Astrocyte of the hippocampus (primary cell): ENCODE measurements around the gene AKAP8L.
"Not testable (repeated sequence)": the region's sequence is repeated elsewhere in the genome, so short reads cannot be mapped to it uniquely, and the experiment has no call there.

Experiments used
- DNase-seq: peaks from one replicate; pipeline ENCODE4 v3.0.0; 2011; ENCODE audit warnings: low read depth, low spot score

The AKAP8L gene

DNA sequence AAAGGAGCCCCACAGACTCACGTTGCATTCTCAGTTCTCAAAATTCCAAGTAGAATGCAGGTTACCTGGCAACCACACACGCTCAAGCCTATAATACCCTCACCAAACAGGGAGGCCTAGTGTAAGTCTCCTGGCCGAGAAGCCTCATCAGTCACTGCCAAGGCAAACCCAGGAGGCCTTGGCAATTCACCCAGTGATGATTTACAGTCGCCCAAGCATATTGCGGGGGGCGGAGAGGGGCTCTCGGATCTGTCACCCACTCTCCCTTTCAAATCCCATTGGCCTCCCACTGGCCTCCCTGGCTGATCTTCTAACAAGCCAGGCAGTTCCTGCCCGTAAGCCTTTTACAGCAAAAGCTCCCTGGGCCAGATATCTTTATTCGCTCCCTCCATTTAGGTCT lies 1.1 kb downstream of the AKAP8L start:
- DNase-seq, result peak; percentile 67

DNA sequence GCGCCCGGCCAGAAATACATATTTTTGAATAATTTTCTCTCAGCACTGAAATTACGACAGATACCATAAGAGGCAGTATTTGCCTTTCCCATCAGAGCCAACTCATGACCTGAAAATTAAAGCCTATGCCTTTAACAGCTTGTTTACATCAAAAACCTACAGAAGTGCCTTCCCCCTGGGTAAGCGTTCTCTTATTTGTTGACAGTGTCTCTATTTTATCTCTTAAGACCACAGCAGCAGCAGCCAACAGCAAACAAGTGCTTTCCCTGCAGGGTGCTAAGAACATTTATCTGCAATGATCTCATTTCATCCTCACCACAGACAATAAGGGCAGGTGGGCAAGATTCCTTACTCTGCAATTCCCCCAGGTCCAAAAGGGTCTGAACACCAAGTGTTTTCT lies 6.0 kb downstream of the AKAP8L start:
- no peak for DNase-seq

DNA sequence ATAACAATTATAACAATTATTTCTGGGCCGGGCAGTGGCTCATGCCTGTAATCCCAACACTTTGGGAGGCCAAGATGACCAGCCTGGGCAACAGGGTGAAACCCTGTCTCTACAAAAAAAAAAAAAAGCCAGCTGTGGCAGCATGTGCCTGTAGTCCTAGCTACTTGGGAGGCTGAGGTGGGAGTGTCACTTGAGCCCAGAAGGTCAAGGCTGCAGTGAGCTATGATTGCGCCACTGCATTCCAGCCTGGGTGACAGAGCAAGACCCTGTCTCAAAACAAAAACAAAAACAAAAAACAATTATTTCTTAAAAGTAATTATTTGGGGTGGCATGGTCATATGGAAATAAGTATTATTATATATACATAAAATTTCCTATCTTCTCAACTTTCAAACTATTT lies 7.4 kb downstream of the AKAP8L start:
- DNase-seq, result not testable (repeated sequence)

DNA sequence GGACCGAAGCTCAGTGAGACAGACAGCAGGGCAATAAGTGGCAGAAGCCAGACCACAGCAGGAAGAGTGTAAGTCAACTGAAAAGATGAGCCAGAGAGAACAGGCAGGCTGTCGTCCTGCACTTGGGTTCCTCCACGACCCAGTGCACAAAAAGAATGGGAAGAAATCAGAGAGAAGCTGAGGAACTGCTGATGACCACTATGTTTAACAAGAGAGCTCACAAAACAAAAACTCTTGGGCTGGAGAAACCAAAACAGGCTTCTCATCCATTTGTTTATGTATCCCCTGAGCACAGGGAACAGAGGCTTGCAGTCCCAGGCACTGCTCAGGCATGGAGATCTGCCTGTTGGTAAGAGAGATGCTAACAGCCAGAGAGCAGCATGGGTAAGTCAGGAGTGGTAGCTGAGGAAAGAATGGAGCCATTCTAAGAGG lies 14.0 kb downstream of the AKAP8L start:
- no peak for DNase-seq

DNA sequence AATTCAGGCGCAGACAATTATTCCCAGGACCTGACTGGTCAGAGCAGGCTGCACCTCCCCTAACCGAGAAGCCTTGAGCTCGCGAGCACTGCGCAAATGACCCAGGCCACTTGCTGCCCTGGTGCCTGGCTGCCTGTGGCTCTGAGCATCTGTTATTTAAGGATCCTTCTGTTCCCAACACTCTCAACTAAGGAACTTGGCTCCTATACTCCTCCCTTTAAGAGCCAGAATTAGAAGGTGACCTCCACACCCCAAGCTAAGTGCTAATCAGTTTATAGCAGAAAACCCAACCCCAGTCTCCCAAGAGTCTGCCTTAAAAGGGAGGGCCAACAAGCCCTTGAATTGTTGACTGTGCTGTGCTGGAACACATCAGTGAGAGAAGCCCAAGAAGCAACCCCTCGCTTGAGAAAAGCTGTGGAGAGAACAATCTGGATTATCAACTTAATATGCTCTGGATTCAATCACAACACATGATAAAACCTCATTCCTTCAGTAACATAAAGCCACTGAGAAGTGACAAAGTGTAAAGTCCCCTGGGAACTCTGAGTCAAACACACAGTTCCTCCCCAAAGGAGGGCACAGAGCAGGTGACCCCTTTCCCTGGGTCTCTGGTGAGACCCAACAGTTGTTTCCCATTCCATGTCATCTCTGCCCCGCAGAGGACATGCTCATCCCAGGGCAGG lies 14.6 kb downstream of the AKAP8L start:
- no peak for DNase-seq

DNA sequence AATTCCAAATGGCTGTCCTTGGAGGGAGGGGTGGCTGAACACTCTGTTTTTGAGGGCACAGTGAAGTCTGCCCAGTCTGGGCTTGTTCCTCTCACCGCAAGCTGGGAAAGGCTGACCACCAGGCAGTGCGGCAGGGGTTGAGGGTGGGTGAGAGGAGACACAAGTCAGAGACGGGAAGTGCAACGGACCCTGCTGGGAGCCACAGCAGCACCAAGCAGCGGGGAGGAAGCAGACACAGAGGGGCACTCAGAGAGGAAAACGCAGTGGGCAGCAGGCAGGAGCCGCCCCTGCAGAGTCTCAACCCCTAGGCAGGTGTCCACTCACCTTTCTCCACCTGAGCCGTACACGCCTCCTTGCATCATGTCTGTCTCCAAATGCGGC lies 15.6 kb downstream of the AKAP8L start:
- no peak for DNase-seq

DNA sequence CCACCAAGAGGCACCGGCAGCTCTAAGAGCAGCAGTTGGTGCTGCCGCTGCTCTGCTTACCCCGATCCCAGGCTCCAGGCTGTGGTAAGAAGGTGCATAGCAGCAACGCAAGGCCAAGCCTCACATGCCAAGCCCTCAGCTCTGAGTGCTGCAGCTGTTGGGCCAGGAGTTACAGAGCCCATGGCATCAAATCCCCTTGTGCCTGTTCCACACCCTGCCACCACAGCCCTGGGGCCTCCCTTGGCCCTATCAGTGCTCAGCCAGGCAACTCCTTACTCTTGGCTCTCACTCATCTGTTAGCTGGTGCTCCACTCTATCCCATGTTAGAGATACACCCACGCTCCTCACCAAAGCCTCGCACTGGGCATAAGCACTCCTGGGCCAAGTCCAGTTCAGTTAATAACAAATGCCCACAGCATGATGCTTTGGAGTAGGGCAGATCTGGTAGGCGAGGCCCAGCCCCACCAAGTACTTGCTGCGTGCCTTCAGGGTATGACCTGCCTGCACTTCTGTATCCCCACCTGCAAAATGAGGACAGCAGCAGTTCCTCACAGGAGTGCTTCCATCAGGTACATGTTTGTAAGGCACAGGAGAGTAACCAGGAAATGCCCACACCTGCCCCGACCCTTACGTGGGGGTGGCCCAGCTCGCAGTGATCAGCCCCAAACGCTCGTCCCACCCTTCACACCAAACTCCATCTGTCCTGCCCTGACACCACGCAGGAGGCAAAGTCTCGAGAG lies 16.2 kb downstream of the AKAP8L start:
- no peak for DNase-seq

DNA sequence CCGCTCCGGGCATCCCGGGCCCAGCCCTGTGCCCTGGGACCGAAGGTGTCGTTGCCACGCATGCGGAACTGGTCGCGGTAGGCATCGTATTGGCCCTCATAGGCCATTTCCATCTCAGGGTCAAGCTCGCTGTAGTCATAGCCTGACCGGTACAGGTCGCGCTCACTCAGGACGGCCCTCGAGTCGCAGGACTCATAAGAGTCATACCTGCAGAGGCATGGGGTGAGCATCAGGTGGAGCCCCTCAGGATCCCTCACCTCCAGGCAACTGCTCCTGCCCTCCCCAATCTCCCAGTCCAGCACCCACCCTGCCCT lies 17.4 kb downstream of the AKAP8L start:
- no peak for DNase-seq

DNA sequence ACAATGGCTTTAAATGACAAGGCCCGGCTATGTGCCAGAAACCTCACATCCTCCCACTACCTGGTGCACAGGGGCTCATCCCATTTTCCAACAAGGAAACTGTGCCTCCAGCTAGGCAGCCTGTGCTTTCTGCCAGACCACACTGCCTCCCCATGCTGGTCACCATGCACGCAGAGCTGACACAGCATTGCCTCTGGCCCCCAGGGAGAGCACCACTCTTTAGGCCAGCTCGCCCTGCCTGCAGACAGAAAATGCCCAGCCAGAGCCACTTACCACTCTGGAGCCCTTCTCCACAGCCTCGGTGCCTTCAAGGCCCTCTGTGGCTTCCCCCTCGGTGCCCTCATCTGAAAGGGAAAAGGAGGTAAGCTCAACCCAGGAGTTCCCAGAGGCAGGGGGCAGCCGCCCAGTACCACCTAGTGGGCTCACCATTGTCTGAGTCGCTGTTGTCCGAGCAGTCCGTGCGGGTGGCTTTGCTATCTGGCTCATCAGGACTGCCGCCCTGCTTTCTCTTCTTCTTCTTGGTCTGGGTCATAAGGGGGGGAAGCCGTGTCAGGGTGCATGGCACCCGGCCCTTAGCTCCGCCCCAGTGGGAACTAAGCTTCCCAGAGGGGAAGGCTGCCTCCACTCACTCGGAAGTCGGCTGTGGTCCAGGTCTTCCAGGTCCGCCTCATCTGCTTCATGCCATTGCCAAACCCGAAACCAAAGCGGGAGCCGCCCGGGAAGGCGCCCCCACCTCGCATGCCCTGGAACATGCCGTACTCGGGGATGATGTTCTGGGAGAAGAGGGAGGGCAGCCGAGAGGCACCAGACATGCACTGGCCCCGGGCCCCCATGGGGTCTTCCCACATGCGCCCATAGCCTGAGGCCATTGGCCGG lies 18.0 kb downstream of the AKAP8L start:
- DNase-seq, result no peak

DNA sequence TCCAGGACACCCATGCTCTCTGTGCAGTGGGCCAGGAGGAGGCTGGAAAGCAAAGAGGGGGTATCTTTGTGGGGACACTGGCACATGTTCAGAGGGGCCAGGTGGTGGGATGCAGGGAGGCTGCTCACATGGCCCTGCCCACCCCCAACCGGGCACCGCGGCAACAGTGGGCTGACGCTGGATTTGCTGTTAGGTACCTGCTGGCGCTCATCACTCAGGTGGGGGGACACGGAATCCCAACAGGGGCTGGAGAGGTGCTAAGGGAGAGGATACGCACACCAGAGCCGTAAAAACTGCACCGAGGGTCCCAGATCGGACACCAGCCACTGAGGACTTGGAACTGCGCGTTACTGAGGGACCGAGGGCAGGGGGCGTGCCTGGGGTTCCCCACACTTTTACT lies 19.2 kb downstream of the AKAP8L start:
- no peak for DNase-seq

DNA sequence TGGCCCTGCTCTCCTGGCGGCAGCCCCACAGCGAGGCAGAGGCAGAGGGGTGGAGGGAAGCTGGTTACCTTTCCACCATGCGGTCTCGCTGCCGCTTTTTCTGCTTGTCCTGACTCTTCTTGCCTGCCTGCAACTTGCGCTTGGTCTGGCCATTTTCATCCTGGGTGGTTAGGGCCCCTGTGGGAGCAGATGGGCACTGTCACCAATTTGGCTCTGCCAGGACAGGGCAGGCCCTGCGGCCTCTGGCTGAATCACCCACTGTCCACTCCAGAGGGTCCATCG lies 19.6 kb downstream of the AKAP8L start:
- DNase-seq, result no peak

DNA sequence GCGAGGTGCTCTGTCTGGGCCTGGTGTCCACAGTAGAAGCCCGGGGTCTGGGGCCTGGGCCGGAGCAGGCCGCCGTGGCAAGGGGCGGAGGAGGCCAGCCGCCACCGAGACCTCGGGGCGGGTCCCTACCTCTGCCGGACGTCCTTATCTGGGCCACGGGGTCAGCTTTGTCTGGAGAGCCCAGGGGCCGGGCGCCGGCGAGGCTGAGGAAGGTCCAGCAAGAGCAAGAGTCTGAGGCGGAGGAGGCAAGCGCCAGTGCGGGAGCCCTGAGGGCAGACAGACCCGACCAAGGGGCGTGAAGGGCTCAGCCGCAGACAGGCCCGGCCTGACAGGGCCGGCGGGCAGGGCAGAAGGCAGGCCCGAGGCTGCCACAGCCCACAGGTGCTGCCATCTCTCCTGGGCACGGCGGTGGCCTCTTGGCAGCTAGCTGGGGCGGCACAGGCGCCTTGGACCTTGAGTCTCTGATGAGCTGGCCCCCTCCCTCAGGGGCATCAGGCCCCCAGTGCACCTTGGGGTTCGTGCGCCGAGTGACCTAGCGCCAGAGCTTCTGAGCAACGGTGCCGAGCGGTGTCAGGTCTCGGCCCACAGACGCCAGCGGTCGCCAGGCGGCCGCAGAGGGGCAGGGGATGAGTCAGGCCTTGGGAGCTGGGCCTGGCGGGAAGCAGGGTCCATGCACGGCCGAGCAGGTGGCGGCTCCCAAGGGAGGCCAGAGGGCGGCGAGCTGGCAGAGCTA lies 20.1 kb downstream of the AKAP8L start:
- DNase-seq, result no peak

DNA sequence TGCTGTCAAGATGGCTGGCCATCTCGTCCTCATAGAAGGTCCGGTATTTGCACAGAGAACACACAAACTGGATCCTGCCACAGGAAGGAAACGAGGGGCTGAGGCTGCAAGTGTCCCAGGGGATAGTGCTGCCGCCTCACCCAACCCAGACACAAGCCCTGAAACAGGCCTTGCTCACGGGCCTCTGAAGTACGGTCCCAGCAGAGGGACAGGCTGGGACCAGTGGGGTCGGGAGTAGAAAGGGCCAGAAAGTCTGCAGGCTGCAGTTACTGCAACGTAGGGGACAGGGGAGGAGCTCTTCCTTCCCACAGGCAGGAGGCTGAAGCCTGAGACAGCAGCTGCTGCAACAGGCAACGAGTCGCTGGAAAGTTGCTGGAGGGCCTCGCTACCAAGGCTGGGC lies 21.0 kb downstream of the AKAP8L start:
- no peak for DNase-seq

DNA sequence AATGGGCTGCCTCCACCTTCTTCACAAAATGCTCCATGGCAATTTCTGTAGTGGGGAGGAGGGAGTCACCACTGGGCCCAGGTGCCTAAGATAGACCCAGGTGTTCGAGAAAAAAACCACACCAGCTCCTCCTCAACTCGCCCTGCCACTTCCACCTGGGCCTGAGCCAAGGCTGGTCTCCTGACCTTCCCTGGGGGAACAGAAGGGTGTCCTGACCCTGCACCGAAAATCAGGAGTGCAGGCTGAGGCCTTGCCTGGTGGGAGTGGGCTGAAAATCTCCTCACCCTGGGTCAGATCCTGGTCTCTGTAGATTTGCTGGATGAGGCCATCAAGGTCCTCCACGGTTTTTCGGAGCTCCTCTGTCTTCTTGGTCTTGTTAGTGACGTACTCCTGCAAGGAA lies 21.6 kb downstream of the AKAP8L start:
- no peak for DNase-seq

DNA sequence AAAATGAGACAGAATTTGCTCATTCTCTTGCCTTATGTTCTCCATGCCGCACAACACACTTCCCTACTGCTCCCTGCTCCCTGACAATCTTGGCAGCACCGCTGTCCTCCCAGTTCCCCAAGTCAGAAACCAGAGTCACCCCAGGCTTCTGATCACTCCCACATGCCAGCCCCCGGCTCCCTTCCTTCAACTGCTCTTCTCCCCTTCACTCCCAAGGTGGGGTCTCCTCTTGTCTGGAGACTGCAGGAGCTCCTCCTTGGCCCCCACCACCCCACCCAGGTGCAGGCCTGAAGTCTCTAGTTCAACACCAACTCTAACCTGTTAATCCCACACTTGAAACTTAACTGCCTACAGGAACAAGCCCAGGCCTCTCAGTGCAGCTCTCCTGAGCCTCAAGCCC lies 22.4 kb downstream of the AKAP8L start:
- no peak for DNase-seq

DNA sequence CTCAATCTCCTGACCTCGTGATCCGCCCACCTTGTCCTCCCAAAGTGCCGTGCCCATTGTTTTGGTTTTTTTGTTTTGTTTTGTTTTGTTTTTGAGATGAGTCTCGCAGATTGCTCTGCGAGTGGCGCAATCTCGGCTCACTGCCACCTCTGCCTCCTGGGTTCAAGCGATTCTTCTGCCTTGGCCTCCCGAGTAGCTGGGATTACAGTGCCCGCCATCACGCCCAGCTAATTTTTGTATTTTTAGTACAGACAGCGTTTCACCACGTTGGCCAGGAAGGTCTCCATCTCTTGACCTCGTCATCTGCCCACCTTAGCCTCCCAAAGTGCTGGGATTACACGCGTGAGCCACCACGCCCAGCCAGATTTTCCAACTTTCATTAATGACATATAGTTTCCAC lies 23.5 kb downstream of the AKAP8L start:
- DNase-seq, result not testable (repeated sequence)

DNA sequence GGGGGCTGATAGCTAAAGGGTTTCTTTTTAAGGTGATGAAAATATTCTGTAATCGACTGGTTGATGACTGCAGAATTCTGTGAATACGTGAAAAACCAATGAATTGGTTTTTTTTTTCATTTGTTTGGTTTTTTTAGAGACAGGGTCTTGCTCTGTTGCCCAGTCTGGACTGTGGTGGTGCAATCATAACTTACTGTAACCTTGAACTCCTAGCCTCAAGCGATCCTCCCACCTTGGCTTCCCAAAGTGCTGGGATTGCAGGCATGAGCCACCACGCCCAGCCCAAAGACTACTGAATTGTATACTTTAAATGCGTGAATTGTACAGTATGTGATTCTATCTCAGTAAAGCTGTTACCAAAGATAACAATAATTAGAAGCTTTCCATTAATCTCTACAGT lies 24.4 kb downstream of the AKAP8L start:
- no peak for DNase-seq

DNA sequence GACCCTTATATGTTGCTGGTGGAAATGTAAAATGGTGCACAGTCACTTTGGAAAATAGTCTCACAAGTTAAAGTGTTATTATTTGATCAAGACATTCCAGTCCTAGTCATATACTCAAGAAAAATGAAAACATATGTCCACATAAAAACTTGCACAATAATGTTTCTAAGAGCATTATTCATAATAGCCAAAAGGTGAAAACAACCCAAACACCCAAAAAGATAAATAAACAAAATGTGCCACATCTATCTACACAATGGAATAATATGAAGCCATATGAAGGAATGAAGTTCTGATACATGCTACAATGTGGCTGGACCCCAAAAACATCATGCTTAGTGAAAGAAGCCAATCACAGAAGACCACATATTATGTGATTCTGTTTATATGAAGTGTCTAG lies 24.8 kb downstream of the AKAP8L start:
- no peak for DNase-seq

DNA sequence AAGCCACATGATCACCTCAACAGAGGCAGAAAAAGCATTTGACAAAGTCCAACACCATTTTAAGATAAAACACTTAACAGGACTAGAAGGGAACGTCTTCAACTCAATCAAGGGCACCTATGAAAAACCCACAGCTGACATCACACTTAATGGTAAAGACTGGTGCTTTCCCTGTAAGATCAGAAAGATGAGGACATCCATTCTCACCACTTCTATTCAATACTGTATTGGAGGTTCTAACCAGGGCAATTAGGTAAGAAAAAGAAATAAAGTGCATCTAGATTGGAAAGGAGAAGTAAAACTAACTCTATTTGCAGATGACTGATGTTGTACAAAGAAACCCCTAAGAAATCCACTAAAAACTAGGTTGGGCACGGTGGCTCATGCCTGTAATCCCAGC lies 28.0 kb downstream of the AKAP8L start:
- no peak for DNase-seq

DNA sequence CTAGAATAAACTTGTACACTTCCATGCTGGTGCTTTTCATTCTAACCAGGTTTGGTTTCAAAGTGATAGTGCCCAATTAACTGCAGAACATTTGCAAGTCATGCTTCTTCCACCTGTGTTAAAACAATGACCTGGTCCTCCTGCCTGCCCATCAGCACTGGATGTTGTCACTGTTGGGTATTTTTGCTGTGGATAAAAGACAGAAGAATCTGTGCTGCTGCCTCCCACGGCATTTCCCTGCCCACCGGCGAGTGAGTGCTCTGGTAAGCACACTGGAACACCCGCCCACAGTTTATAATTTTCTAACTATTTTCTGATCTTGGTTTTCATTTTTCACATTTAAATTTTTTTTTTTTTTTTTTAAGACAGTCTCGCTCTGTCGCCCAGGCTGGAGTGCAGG lies 36.9 kb downstream of the AKAP8L start:
- no peak for DNase-seq

DNA sequence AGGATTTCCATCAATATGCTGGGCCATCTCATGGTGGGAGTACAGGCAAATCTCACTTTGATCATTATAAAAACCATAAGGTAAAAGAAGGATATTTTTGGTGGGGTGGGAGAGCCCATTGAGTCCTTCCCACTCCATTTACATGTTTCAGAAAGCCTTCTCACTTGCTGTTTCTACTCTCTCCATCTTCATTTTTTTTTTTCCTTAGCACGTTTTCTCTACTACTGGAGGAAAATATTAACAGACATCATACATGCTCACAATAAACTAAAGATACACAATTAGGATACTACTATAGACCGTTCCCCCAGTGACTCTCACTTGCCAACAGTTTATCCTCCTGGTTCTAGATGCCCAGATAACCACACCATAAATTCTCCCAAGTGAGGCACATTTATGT lies 37.4 kb downstream of the AKAP8L start:
- DNase-seq, result no peak

DNA sequence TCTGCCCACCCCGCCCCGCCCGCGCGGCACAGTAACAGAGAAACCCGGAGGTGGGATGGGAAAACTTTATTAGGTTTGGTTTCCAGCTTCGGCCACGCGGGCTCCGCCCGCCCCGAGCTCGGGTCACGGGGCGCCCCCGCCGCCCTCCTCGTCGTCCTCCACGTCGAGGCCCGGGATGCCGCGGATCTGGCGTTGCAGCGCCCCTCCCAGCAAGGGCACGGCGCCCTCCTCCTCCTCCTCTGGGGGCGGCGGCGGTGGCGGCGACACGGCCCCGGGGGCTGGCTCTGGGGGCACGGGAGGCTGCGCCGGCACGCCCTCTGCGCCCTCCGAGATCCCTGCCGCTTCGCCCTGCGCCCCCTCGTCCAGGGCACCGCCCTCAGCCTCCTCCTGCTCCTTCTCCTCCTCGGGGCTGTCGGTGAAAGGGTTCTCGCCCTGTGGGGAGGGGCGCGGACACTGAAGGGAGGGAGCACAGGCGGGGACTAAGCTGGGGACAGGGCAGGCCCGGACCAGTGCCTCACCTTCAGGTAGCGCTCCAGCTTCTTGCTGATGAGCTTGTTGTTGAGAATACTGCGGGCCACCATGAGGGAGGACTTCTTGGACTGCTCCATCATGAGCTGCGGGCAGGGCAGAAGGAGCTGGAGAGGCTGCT lies 38.7 kb downstream of the AKAP8L start:
- DNase-seq, result peak; percentile 74
